Iris pigment epithelial cell (primary cell): Measurements from ENCODE around the gene S100A6.
"Not testable (repeated sequence)": the region's sequence is repeated elsewhere in the genome, so short reads cannot be mapped to it uniquely, and the experiment has no call there.

Source experiments
- DNase-seq: peaks from one replicate; pipeline ENCODE4 v3.0.0-alpha.2; 2011; ENCODE audit warnings: low read depth

Gene S100A6

GRCh38 chr1:153563991-153564390 is 28.2 kb upstream of the S100A6 start:
- no peak for DNase-seq

- DNase-seq = no peak
Measured at GRCh38 chr1:153563483-153563901, 27.7 kb upstream of the S100A6 start.

GRCh38 chr1:153562021-153562420 is 26.2 kb upstream of the S100A6 start:
- not testable (repeated sequence) for DNase-seq

GRCh38 chr1:153561466-153561985 is 25.7 kb upstream of the S100A6 start:
- no peak for DNase-seq

GRCh38 chr1:153560771-153561465 is 25.1 kb upstream of the S100A6 start:
- no peak for DNase-seq

GRCh38 chr1:153560241-153560640 is 24.4 kb upstream of the S100A6 start:
- DNase-seq = no peak

GRCh38 chr1:153557877-153558276 is 22.1 kb upstream of the S100A6 start:
- no peak for DNase-seq

- DNase-seq = no peak
Measured at GRCh38 chr1:153556348-153556747, 20.6 kb upstream of the S100A6 start.

- no peak for DNase-seq
Measured at GRCh38 chr1:153553830-153554541, 18.2 kb upstream of the S100A6 start.

- no peak for DNase-seq
Measured at GRCh38 chr1:153553096-153553495, 17.3 kb upstream of the S100A6 start.

- DNase-seq = no peak
Measured at GRCh38 chr1:153552335-153552734, 16.5 kb upstream of the S100A6 start.

GRCh38 chr1:153550827-153551500 is 15.2 kb upstream of the S100A6 start:
- DNase-seq = no peak

GRCh38 chr1:153550398-153550758 is 14.6 kb upstream of the S100A6 start:
- DNase-seq = no peak

- DNase-seq = no peak
Measured at GRCh38 chr1:153549741-153550397, 14.1 kb upstream of the S100A6 start.

GRCh38 chr1:153548722-153549688 is 13.2 kb upstream of the S100A6 start, which contains the start of gene S100A3:
TSS of gene S100A3 (minus strand) at chr1:153549258. CDS start at chr1:153548485, 773 bp downstream.
- DNase-seq = peak; percentile 75

GRCh38 chr1:153547560-153548551 is 12.1 kb upstream of the S100A6 start:
- no peak for DNase-seq

GRCh38 chr1:153546796-153547559 is 11.2 kb upstream of the S100A6 start:
- no peak for DNase-seq

- DNase-seq = no peak
Measured at GRCh38 chr1:153546371-153546770, 10.6 kb upstream of the S100A6 start.
